ENCODE data around the gene PCYOX1L. TPM values are rescaled to one million over a fixed set of nuclear protein-coding genes. Genes with fewer than 3 reads are reported as not detected.

The PCYOX1L gene
- total RNA-seq, 1 experiment from 2014 or later: 29.9 TPM

GRCh38 chr5:149349382-149349781 is 8.5 kb upstream of the PCYOX1L start:
- Mint-ChIP-seq H3K9me3 (ENCODE audit: low read depth, unreplicated experiment) (no peaks in the 10 kb centered on the region), H3K27ac (ENCODE audit: unreplicated experiment) (no peak overlapping the region), H3K4me1 (ENCODE audit: low read depth, unreplicated experiment) (peaks cover 21% of the 10 kb centered on the region), H3K36me3 (ENCODE audit: insufficient read depth, unreplicated experiment) (peaks cover 90% of the 10 kb centered on the region), H3K4me3 (ENCODE audit: low read depth, unreplicated experiment) (no peak overlapping the region), H3K27me3 (ENCODE audit: unreplicated experiment) (no peaks in the 10 kb centered on the region)
- CTCF ChIA-PET: no interaction called here
- no peak for DNase-seq
- BruUV-seq (replicated peaks): no TSS peak
- no peak for TF ChIP-seq CTCF (IDR thresholded peaks at IDR 0.05; ENCODE audit: unreplicated experiment)
- intact Hi-C loops (cut with micrococcal nuclease; ENCODE audit: unreplicated experiment): no loop called here

- Mint-ChIP-seq H3K9me3 (ENCODE audit: low read depth, unreplicated experiment) (no peaks in the 10 kb centered on the region), H3K27ac (ENCODE audit: unreplicated experiment) (no peak overlapping the region), H3K4me3 (ENCODE audit: low read depth, unreplicated experiment) (no peak overlapping the region), H3K27me3 (ENCODE audit: unreplicated experiment) (no peaks in the 10 kb centered on the region), H3K36me3 (ENCODE audit: insufficient read depth, unreplicated experiment) (peaks cover 77% of the 10 kb centered on the region), H3K4me1 (ENCODE audit: low read depth, unreplicated experiment) (peaks cover 8% of the 10 kb centered on the region)
- TF ChIP-seq CTCF (IDR thresholded peaks at IDR 0.05; ENCODE audit: unreplicated experiment): no peak
- intact Hi-C loops (cut with micrococcal nuclease; ENCODE audit: unreplicated experiment): no loop called here
- no TSS peak for BruUV-seq (replicated peaks)
- DNase-seq: no peak
- CTCF ChIA-PET: no interaction called here
These were observed 5.7 kb upstream of the PCYOX1L start for GRCh38 chr5:149352169-149352568.

GRCh38 chr5:149353911-149354310 is 3.9 kb upstream of the PCYOX1L start:
- Mint-ChIP-seq H3K4me1 (ENCODE audit: low read depth, unreplicated experiment) (no peaks in the 10 kb centered on the region), H3K9me3 (ENCODE audit: low read depth, unreplicated experiment) (no peaks in the 10 kb centered on the region), H3K36me3 (ENCODE audit: insufficient read depth, unreplicated experiment) (peaks cover 77% of the 10 kb centered on the region), H3K4me3 (ENCODE audit: low read depth, unreplicated experiment) (no peak overlapping the region), H3K27me3 (ENCODE audit: unreplicated experiment) (no peaks in the 10 kb centered on the region), H3K27ac (ENCODE audit: unreplicated experiment) (no peak overlapping the region)
- no TSS peak for BruUV-seq (replicated peaks)
- DNase-seq: no peak
- CTCF ChIA-PET: interaction anchor here (0.6 to 1.2 kb wide), 3 partner anchors 14 to 243 kb away, joined by 3 to 4 read pairs (median 4); no protein-coding TSS in a partner anchor
- intact Hi-C loops (cut with micrococcal nuclease; ENCODE audit: unreplicated experiment): no loop called here
- TF ChIP-seq CTCF (IDR thresholded peaks at IDR 0.05; ENCODE audit: unreplicated experiment): no peak

GRCh38 chr5:149355688-149356087 is 2.2 kb upstream of the PCYOX1L start:
- Mint-ChIP-seq H3K36me3 (ENCODE audit: insufficient read depth, unreplicated experiment) (peaks cover 60% of the 10 kb centered on the region), H3K27ac (ENCODE audit: unreplicated experiment) (no peak overlapping the region), H3K9me3 (ENCODE audit: low read depth, unreplicated experiment) (no peaks in the 10 kb centered on the region), H3K4me3 (ENCODE audit: low read depth, unreplicated experiment) (no peak overlapping the region), H3K4me1 (ENCODE audit: low read depth, unreplicated experiment) (no peaks in the 10 kb centered on the region), H3K27me3 (ENCODE audit: unreplicated experiment) (no peaks in the 10 kb centered on the region)
- CTCF ChIA-PET: interaction anchor here (0.9 to 3.4 kb wide), 3 partner anchors 11 to 24 kb away, joined by 3 to 27 read pairs (median 3); no protein-coding TSS in a partner anchor
- no peak for DNase-seq
- BruUV-seq (replicated peaks): no TSS peak
- no peak for TF ChIP-seq CTCF (IDR thresholded peaks at IDR 0.05; ENCODE audit: unreplicated experiment)
- intact Hi-C loops (cut with micrococcal nuclease; ENCODE audit: unreplicated experiment): no loop called here

Data from Calu3 (cell line).